IMR-90 (cell line): ENCODE results near the gene CALR3. TPM values are rescaled to one million over a fixed set of nuclear protein-coding genes. Genes with fewer than 3 reads are reported as not detected.
"Not testable (repeated sequence)": the region's sequence is repeated elsewhere in the genome, so short reads cannot be mapped to it uniquely, and the experiment has no call there.

Experiments used
- ATAC-seq: fragments of 200-7000 bp; cut with Tn5 transposase; 2 replicates; pipeline ENCODE4 v1.9.1; 2020; ENCODE audit warnings: low read depth, mild to moderate bottlenecking, moderate library complexity
- BruUV-seq: library from RNA; stranded (reverse); fragments of 400-500 nt; replicated peaks from 2 replicates; lab custom pipeline; 2021; lab: Mats Ljungman, UMichigan
- CTCF ChIA-PET: fragments of 300-600 bp; formaldehyde crosslinking; extraction: SDS; loops from one replicate; lab custom pipeline; 2021; ENCODE audit warnings: antibody characterized with exemption; lab: Yijun Ruan, JAX
- POLR2A ChIA-PET: fragments of 300-600 bp; sonication (Branson Sonifier 250); formaldehyde crosslinking; loops from one replicate; lab custom pipeline; 2022; ENCODE audit warnings: antibody characterized with exemption; ENCODE audit not compliant: unreplicated experiment; lab: Charles Lee
- DNase-seq: peaks from one replicate; pipeline ENCODE4 v3.0.0; 2013
- H2AFZ ChIP-seq: replicated peaks from 2 replicates; pipeline ENCODE3; 2013; ENCODE audit warnings: low read length, mild to moderate bottlenecking; ENCODE audit not compliant: poor library complexity
- H2AK5ac ChIP-seq: 2 replicates; pipeline ENCODE4 v1.6.1; 2013; ENCODE audit warnings: low read depth, low read length, inconsistent platforms
- H2AK9ac ChIP-seq: replicated peaks from 2 replicates; pipeline ENCODE3; 2013; ENCODE audit warnings: mild to moderate bottlenecking, low read depth, low read length, moderate library complexity; ENCODE audit not compliant: poor library complexity
- H2BK120ac ChIP-seq: 2 replicates; pipeline ENCODE4 v1.6.1; 2013; ENCODE audit warnings: low read depth, low read length, inconsistent platforms
- H2BK15ac ChIP-seq: 3 replicates; pipeline ENCODE4 v1.6.1; 2013; ENCODE audit warnings: low read depth, low read length, inconsistent platforms
- H2BK20ac ChIP-seq: 2 replicates; pipeline ENCODE4 v1.6.1; 2013; ENCODE audit warnings: low read depth, mild to moderate bottlenecking, inconsistent platforms, low read length, moderate library complexity
- H2BK5ac ChIP-seq: 2 replicates; pipeline ENCODE4 v1.6.1; 2013; ENCODE audit warnings: mild to moderate bottlenecking, low read depth, low read length, inconsistent platforms; ENCODE audit not compliant: poor library complexity, severe bottlenecking
- H3K14ac ChIP-seq: replicated peaks from 2 replicates; pipeline ENCODE4 v1.6.1; 2013; ENCODE audit warnings: low read depth, low read length, inconsistent platforms
- H3K18ac ChIP-seq: 2 replicates; pipeline ENCODE4 v1.6.1; 2013; ENCODE audit warnings: low read depth, low read length, control low read depth
- H3K23ac ChIP-seq: 2 replicates; pipeline ENCODE4 v1.6.1; 2013; ENCODE audit warnings: low read depth, low read length, inconsistent platforms
- H3K27ac ChIP-seq: 2 replicates; pipeline ENCODE4 v1.5.1; 2013; ENCODE audit warnings: mild to moderate bottlenecking, control low read depth, low read length; ENCODE audit not compliant: insufficient read depth
- H3K27me3 ChIP-seq: 2 replicates; pipeline ENCODE4 v1.6.1; 2013; ENCODE audit warnings: low read length; ENCODE audit not compliant: control insufficient read depth, insufficient read depth
- H3K36me3 ChIP-seq: 2 replicates; pipeline ENCODE4 v1.6.1; 2013; ENCODE audit warnings: low read length, mixed read lengths; ENCODE audit not compliant: control insufficient read depth, insufficient read depth
- H3K4ac ChIP-seq: 2 replicates; pipeline ENCODE4 v1.6.1; 2013; ENCODE audit warnings: low read depth, low read length, inconsistent platforms
- H3K4me1 ChIP-seq: 2 replicates; pipeline ENCODE4 v1.6.1; 2013; ENCODE audit warnings: low read length, mixed read lengths; ENCODE audit not compliant: control insufficient read depth, insufficient read depth
- H3K4me2 ChIP-seq: 2 replicates; pipeline ENCODE4 v1.6.1; 2013; ENCODE audit warnings: low read depth, mild to moderate bottlenecking, control low read depth, low read length, moderate library complexity
- H3K4me3 ChIP-seq: 2 replicates; pipeline ENCODE4 v1.5.1; 2013; ENCODE audit warnings: low read depth, mild to moderate bottlenecking, control low read depth, low read length, moderate library complexity; ENCODE audit not compliant: insufficient read depth
- H3K56ac ChIP-seq: 2 replicates; pipeline ENCODE4 v1.6.1; 2013; ENCODE audit warnings: low read length, inconsistent platforms; ENCODE audit not compliant: insufficient read depth; ENCODE audit errors: extremely low read depth
- H3K79me1 ChIP-seq, 2 experiments: 2 replicates each; pipeline ENCODE4 v1.6.1; 2013; ENCODE audit warnings: low read length in 2 of 2, inconsistent platforms in 1 of 2, low read depth in 1 of 2
- H3K9ac ChIP-seq: 2 replicates; pipeline ENCODE4 v1.6.1; 2013; ENCODE audit warnings: low read depth, low read length, control low read depth
- H3K9me1 ChIP-seq: 2 replicates; pipeline ENCODE4 v1.6.1; 2013; ENCODE audit warnings: low read length, inconsistent platforms; ENCODE audit not compliant: insufficient read depth
- H3K9me3 ChIP-seq: 2 replicates; pipeline ENCODE4 v1.6.1; 2013; ENCODE audit warnings: low read length; ENCODE audit not compliant: control insufficient read depth, insufficient read depth
- H4K20me1 ChIP-seq: 2 replicates; pipeline ENCODE4 v1.6.1; 2013; ENCODE audit warnings: low read length, inconsistent platforms; ENCODE audit not compliant: insufficient read depth
- H4K5ac ChIP-seq: 2 replicates; pipeline ENCODE4 v1.6.1; 2013; ENCODE audit warnings: mild to moderate bottlenecking, low read depth, low read length, control low read depth
- H4K8ac ChIP-seq, 2 experiments: 2 replicates each; pipeline ENCODE4 v1.6.1; 2013; ENCODE audit warnings: low read depth in 2 of 2, low read length in 2 of 2, control low read depth in 1 of 2, inconsistent platforms in 1 of 2
- H4K91ac ChIP-seq: 2 replicates; pipeline ENCODE4 v1.6.1; 2013; ENCODE audit warnings: low read depth, low read length, inconsistent platforms; ENCODE audit not compliant: insufficient read depth
- WGBS, 2 experiments: methylation state at CpG; one replicate each; pipeline versions ENCODE4 v1.1.5 to v1.1.7; 2013; ENCODE audit warnings: missing lambda C conversion rate in 2 of 2; ENCODE audit not compliant: insufficient read length in 1 of 2; ENCODE audit errors: extremely low coverage in 2 of 2; 5-methylcytosine and 5-hydroxymethylcytosine counted together
- dilution Hi-C: fragments of 300-500 bp; cut with HindIII; formaldehyde crosslinking; loops from one replicate; pipeline ENCODE4 v1.14.3; 2018; ENCODE audit warnings: low sequenced_read_pairs; ENCODE audit not compliant: unreplicated experiment
- in situ Hi-C: fragments of 300-500 bp; cut with MboI; formaldehyde crosslinking; loops from 3 replicates; pipeline ENCODE4 v1.14.3; 2019; ENCODE audit warnings: low sequenced_read_pairs, inconsistent platforms, mixed read lengths
- intact Hi-C: fragments of 100-400 bp; cut with micrococcal nuclease; formaldehyde crosslinking; loops from 2 replicates; pipeline ENCODE4 v1.10.0; 2022
- polyA plus RNA-seq, 3 experiments: library from polyadenylated mRNA; depleted of rRNA; stranded (reverse); fragments of >200 nt; gene quantifications; 2 replicates each; pipeline ENCODE4 v1.2.3, GENCODE V29; 2012; ENCODE audit warnings: low replicate concordance in 1 of 3
- total RNA-seq: library from RNA; depleted of rRNA; stranded (reverse); fragments of >200 nt; gene quantifications from 2 replicates; pipeline ENCODE4 v1.2.3, GENCODE V29; 2012

The CALR3 gene
- total and polyA plus RNA-seq, 2 of the 4 experiments (the other 2 are of a cell fraction) = not detected

DNA sequence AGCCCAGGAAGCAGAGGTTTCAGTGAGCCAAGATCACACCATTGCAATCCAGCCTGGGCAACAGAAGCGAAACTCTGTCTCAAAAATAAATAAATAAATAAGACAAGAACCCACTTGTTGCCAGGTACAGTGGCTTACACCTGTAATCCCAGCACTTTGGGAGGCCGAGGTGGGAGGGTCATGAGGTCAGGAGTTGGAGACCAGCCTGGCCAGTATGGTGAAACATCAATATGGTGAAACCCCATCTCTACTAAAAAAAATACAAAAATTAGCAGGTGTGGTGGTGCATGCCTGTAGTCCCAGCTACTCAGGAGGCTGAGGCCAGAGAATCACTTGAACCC is 23.4 kb downstream of the CALR3 start:
- H3K4me1 ChIP-seq, H3K56ac ChIP-seq, H3K27me3 ChIP-seq, H3K23ac ChIP-seq, H2BK20ac ChIP-seq, H2BK15ac ChIP-seq, BruUV-seq, CTCF ChIA-PET, dilution Hi-C loops, H3K9me3 ChIP-seq, ATAC-seq, DNase-seq, H3K9me1 ChIP-seq, in situ Hi-C loops, H3K36me3 ChIP-seq: not testable (repeated sequence)
- WGBS, 2 experiments = no CpG with 5 or more reads among the region's 2 CpGs
- Histone ChIP-seq H4K5ac (peak overlapping the region; percentile 74), H2AFZ (peak overlapping the region; percentile 100), H2AK9ac (peak overlapping the region; percentile 96), H3K14ac (peak overlapping the region; percentile 95), H3K27ac (peak overlapping the region; percentile 91), H2AK5ac (peak overlapping the region; percentile 69; the same call in 1 of the 2 replicates), H2BK5ac (peak overlapping the region; percentile 96), H3K4ac (peak overlapping the region; percentile 87), H3K4me2 (peak overlapping the region; percentile 82), H4K20me1 (peaks cover 35% of the 10 kb centered on the region), H3K18ac (peak overlapping the region; percentile 38; the same call in 1 of the 2 replicates), H3K9ac (peak overlapping the region; percentile 80; the same call in 1 of the 2 replicates), H3K79me1 (peaks cover 19 to 36% of the 10 kb centered on the region in 2 experiments), H2BK120ac (peak overlapping the region; percentile 76; the same call in 1 of the 2 replicates), H4K8ac (peak overlapping the region; percentile 77 to 95), H3K4me3 (peak overlapping the region; percentile 49), H4K91ac (peak overlapping the region; percentile 88)
- POLR2A ChIA-PET = interaction anchor here (0.6 kb wide), 1 partner anchor 9 kb away, joined by 4 read pairs; no protein-coding TSS in a partner anchor
- intact Hi-C loops = loop anchor here (5.0 kb wide), 1 partner anchor 35 kb away; no protein-coding TSS in a partner anchor
